GM19397 (cell line): ENCODE results near the gene TMEM89.

Source experiments
- ATAC-seq: cut with Tn5 transposase; IDR thresholded peaks from one replicate; pipeline ENCODE4 v1.9.1; 2021; ENCODE audit warnings: mild to moderate bottlenecking, moderate library complexity; ENCODE audit not compliant: unreplicated experiment

TMEM89 gene

DNA sequence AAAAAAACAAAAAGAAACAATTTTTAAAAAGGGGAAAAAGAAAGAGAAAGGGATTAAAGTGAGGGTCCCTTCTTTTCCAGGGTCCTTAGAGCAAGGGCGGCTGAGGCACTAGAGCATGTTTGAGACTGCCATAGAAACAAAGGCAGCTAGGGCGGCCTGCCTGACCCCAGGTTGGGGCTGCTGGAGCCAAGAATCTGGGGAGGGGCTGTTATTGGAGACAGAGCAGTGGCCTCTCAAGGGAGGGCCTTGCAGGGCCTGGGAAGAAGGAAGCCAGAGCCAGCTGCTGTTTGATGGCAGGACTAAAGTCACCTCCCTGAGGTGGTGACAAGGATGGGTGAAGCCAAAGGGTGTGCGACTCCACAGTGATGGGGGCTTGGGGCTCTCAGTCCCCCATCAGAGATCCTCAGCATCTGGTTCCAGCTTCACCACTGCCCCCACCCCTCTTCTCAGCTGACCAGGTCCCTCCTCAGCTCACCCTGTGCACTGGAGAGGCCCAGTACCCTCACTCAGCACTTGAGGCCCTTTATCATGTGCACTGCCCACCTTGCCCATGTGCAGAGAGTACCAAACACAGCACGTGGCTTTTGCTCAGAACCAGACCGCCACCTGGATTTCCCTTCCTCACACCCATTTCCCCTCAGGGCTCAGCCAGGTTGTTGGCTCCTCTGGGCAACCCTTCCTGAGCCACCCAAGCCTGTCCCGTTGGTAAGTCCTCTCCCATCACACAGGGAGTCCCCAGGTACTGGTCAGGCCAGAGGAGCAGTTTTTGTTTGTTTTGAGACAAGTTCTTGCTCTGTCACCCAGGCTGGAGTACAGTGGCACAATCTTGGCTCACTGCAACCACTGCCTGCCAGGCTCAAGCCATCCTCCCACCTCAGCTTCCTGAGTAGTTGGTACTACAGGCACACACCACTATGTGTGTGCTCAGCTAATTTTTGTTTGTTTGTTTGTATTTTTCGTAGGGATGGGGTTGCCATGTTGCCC lies 1.7 kb downstream of the TMEM89 start:
- no peak for ATAC-seq

DNA sequence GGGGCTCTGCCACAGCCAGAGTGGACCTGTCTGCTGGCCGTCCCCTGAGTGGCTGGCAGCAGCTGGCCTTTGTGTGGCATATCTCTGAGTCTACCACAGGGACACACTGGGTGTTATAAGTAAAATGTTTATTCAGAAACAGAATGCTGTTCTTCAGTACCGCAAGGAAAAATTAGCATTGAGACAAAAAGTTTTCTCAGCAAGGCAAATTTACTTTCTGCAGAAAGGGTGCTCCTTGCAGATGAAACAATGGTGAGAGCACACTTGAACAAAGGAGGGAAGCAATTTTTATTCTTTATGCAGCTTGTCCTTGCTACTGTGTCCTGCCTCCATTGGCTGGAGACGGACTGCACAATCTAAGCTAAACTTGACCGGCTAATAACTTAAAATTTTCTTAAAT lies 4.0 kb downstream of the TMEM89 start:
- no peak for ATAC-seq

DNA sequence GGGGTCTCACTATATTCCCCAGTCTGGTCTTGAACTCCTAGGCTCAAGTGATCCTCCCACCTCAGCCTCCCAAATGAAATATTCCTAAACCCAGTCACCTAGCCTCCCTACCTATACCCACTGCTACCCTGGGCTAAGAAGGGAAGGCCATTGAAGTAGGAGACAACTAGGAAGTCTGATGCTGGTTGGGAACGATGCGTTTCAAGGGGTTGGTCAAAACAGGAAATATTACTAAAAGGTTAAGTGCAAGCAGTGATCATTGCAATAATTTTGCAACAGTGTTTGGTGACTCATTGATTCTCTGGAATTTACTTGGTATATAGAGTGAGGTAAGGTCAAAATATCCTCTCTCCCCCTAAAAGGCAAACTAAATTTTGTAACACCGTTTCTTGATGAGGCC lies 7.5 kb downstream of the TMEM89 start:
- ATAC-seq: no peak

GRCh38 chr3:48612309-48612708 lies 9.3 kb downstream of the TMEM89 start:
- no peak for ATAC-seq

DNA sequence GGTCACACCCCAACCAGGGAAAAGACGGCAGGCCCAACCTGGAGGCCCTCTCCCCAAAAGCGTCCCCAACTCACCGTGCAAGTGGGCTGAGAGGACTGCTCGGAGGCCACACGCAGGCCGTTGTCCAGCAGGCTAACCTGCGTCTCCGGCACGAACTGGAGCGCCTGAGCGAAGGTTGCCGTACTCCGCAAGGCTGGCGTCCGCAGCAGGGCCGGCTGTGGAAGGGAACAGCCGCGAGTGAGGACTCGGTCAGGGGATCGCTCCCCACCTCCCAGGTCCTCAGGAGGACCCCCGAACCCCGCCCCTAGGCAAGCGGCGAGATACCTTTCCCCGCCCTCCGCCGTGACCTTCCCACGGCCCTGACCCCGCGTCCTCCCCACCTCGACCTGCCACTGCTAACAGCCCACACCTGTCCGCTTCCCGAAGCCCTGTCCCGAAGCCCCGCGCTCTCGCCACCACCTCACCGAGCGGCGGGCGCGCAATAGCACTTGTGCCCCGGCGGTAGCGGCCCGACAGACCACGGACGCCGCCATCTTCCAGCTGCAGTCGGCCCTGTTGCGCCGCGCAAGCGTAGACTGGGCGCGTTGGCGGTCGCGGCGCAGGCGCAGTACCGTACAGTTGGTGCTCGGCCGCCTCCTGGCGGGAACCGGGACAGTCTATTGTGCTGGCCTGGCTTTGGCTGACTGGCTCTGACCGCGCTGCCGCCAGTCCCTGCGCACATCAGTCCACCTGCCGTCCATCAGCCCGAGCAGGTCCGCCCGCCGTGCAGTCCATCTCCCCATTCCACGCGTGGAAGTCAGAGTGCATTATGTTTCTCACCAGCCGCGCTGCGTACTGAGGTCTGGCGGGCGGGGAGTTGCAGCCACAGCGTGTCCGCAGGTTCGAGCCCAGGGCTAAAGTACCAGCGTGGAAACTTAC lies 12.2 kb downstream of the TMEM89 start, which contains the start of gene UQCRC1:
Gene UQCRC1 (minus strand): TSS at position 559 of the 918 bp plus-strand sequence. CDS start 26 bp downstream, at position 533.
- peak; percentile 96 for ATAC-seq

GRCh38 chr3:48607519-48607918 lies 14.1 kb downstream of the TMEM89 start:
- no peak for ATAC-seq

DNA sequence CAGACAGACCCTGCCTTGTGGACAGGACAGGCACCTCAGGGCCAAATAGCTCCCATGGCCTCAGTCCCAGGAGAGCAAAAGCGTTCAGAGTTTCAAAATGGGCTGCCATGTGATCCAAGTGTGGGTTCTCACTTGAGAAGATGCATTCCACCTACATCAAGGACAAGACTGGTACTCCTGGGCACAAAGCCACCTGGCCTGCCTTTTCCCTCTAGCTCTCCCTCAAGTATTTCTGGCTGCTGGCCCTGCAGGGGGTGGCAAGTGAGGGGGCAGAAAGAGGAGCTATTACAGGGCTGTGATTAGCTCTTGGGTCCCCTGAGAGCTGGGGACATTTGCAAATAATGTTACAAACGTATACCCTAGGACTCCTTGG lies 20.0 kb downstream of the TMEM89 start:
- no peak for ATAC-seq

- ATAC-seq: no peak
Measured at GRCh38 chr3:48600711-48601621, 20.6 kb downstream of the TMEM89 start.

DNA sequence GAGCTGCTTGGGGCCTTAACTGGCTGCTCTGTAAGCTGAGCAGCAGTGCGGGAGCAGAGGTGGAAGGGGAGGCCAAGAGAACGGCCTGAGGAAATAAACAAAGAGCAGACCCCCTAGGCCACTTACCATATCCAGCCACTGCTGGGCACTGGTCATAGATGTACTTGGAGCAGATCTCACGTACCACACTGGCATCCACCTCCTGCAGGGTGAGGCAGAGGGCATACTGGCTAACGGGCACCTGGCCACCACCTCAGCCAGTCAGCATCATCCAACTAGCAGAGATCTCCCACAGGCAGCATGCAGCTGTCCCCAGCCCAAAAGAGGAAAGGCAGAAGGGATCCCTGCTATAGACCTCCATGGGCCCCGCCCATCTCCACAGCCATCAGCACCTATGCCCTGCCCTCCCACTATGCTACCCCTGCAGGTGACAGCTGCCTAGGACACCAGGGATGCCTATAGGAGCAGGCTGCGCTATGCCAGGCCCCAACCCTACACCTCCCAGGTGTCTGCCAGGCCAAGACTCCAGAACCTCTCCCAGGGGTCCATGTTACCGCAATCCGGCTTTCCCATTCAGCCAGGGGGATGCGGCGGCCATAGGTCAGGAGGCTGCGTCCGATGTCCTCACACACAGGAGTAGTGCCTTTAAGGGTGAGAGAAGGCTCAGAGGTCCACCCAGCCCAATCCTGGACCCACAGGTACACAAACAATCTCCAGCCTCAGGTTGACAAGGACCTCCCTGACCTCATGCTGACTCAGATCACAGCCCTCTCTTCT lies 21.9 kb downstream of the TMEM89 start:
- no peak for ATAC-seq

GRCh38 chr3:48599077-48599501 lies 22.5 kb downstream of the TMEM89 start:
- ATAC-seq: no peak

DNA sequence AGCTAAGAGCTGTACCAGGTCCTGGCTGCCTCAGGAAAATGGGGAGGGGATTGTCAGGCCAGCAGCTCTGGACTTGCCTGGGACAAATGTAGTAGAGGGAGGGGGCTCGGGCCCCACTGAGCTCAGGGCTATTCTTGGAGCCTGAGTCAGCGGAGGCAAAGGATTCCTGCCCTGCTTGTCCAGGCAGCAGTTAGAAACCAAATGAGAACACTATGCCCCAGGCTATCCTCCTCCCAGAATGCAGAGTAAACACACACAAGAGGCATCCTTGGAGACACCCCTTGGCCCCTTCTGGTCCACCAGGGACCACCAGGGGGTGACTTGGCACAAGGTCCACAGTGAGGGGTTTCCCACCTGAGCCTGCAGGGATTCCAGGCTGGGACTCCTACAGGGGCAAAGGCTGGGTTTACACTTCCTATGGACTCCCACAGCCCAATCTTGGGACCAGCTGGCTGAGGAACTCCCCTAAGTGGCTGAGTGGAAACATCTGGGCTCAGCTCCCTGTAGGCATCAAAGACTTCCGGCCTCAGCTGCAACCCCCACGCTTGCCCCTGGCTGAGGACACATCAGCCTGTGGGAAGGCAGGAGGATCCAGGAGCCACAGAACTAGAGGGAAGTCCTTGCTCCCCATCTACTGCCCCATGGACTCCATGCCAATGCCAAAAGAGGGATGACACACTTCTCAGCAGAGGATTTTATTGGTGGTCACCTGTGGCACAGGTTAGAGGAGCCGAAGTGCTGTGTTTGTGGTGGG lies 23.1 kb downstream of the TMEM89 start:
- no peak for ATAC-seq

GRCh38 chr3:48597408-48597800 lies 24.2 kb downstream of the TMEM89 start:
- ATAC-seq: no peak

DNA sequence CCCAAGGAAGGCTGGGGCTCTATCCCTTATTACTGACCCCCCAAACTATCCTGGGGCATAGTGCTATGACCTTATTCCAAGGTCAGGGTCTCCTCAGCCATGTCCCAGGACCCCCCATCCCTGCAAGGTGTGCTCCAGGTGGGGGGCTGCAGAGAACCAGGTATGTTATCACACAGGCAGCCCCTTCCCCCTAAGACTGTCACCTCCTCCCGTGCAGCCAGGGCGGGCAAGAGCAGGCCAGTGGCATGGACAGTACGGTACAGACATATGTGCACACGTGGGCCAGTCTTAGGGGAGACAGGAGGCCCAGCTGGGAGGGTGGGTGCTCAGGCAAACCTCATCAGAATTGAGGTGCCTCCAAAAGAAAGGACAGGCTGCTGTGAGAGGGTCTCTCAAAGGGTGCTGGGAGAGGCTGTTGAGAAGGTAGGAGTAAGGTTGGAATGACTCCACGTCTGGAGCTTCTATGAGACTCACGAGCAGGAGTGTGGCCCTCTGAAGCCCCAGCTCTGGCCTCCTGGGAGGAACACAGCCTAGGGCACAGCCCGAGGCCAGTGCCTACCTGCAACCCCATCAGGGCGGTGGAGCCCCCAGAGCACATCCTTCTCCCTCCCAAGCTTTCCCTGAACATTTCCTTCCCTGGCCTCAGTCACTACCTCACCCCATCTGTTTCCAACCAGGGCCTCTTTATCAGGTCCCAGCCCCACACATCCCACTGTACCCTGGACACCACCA lies 24.7 kb downstream of the TMEM89 start:
- ATAC-seq: no peak

DNA sequence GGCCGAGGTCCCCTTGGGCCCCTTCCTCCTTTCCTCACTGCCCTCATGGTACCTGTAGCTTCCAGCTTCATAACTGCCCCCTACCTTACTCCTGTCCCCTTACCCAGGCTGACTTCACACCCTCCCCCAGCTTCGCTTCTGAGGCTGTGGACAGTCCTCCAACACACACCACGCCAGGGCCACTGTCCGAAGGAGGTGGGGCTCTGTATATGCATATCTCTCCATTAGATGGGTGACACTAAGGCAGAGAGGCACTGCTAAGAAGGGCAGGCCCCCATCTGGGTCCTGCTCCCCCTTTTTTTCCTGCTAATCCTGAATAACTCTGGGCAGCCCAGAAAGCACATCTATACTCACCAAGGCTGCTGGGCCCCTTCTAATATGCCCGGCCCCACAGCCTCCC lies 25.4 kb downstream of the TMEM89 start:
- ATAC-seq: no peak

- no peak for ATAC-seq
Measured at GRCh38 chr3:48595526-48596121, 25.9 kb downstream of the TMEM89 start.

- ATAC-seq: no peak
Measured at GRCh38 chr3:48595075-48595525, 26.5 kb downstream of the TMEM89 start, which contains the start of gene COL7A1. Gene COL7A1, minus strand, starts transcription at chr3:48595329. Its CDS starts 170 bp downstream, at chr3:48595159.

- no peak for ATAC-seq
Measured at GRCh38 chr3:48594417-48595049, 27.0 kb downstream of the TMEM89 start.
